ENCODE results near the gene RALGPS2. TPM values are rescaled to one million over a fixed set of nuclear protein-coding genes. Genes with fewer than 3 reads are reported as not detected.
"Not testable (repeated sequence)": the region's sequence is repeated elsewhere in the genome, so short reads cannot be mapped to it uniquely, and the experiment has no call there.

The RALGPS2 gene
- total RNA-seq, 2 experiments from 2014 or later: 3.5 to 5.5 TPM

- no peaks in the 10 kb centered on the region for H3K27me3 Mint-ChIP-seq
- DNase-seq: no peak
- peaks cover 12% of the 10 kb centered on the region for H3K4me1 Mint-ChIP-seq
- H3K9me3 Mint-ChIP-seq: no peaks in the 10 kb centered on the region
- CTCF ChIA-PET: interaction anchor here (0.6 to 1.1 kb wide), 2 partner anchors 10 to 13 kb away, joined by 3 read pairs; no protein-coding TSS in a partner anchor
- POLR2A ChIA-PET: no interaction called here
- H3K36me3 Mint-ChIP-seq (ENCODE audit: low read depth): no peaks in the 10 kb centered on the region
- no peak overlapping the region for H3K27ac Mint-ChIP-seq
- H3K4me3 Mint-ChIP-seq: no peak overlapping the region
These were observed 214.5 kb downstream of the RALGPS2 start for GRCh38 chr1:178939338-178940067.

- CTCF ChIA-PET: no interaction called here
- POLR2A ChIA-PET: no interaction called here
- H3K4me3 Mint-ChIP-seq: no peak overlapping the region
These were observed 215.2 kb downstream of the RALGPS2 start for GRCh38 chr1:178940068-178940765.

GRCh38 chr1:178941261-178941689 lies 216.2 kb downstream of the RALGPS2 start:
- no peaks in the 10 kb centered on the region for H3K27me3 Mint-ChIP-seq
- DNase-seq: no peak
- peaks cover 12% of the 10 kb centered on the region for H3K4me1 Mint-ChIP-seq
- ChIA-PET CTCF (no interaction called here), POLR2A (no interaction called here)
- H3K4me3 Mint-ChIP-seq: no peak overlapping the region
- H3K36me3 Mint-ChIP-seq (ENCODE audit: low read depth): no peaks in the 10 kb centered on the region
- no peak overlapping the region for H3K27ac Mint-ChIP-seq
- no peaks in the 10 kb centered on the region for H3K9me3 Mint-ChIP-seq

More at GRCh38 chr1:178940068-178940765, 215.2 kb downstream of the RALGPS2 start:
- DNase-seq: no peak
- no peaks in the 10 kb centered on the region for H3K27me3 Mint-ChIP-seq
- no peaks in the 10 kb centered on the region for H3K9me3 Mint-ChIP-seq
- H3K27ac Mint-ChIP-seq: no peak overlapping the region
- H3K4me1 Mint-ChIP-seq: peaks cover 12% of the 10 kb centered on the region
- H3K36me3 Mint-ChIP-seq (ENCODE audit: low read depth): no peaks in the 10 kb centered on the region

GRCh38 chr1:178941849-178942248 lies 216.8 kb downstream of the RALGPS2 start:
- no peak overlapping the region for H3K4me3 Mint-ChIP-seq
- no peak for DNase-seq
- ChIA-PET CTCF (interaction anchor here (0.6 kb wide), 1 partner anchor 9 kb away, joined by 3 read pairs; no protein-coding TSS in a partner anchor), POLR2A (no interaction called here)
- peaks cover 12% of the 10 kb centered on the region for H3K4me1 Mint-ChIP-seq
- no peak overlapping the region for H3K27ac Mint-ChIP-seq
- H3K9me3 Mint-ChIP-seq: no peaks in the 10 kb centered on the region
- no peaks in the 10 kb centered on the region for H3K36me3 Mint-ChIP-seq (ENCODE audit: low read depth)
- H3K27me3 Mint-ChIP-seq: no peaks in the 10 kb centered on the region

GRCh38 chr1:178942285-178943198 lies 217.5 kb downstream of the RALGPS2 start:
- Mint-ChIP-seq H3K36me3 (ENCODE audit: low read depth) (no peaks in the 10 kb centered on the region), H3K9me3 (no peaks in the 10 kb centered on the region), H3K27me3 (no peaks in the 10 kb centered on the region), H3K27ac (no peak overlapping the region), H3K4me1 (peaks cover 12% of the 10 kb centered on the region), H3K4me3 (no peak overlapping the region)
- DNase-seq: no peak
- CTCF ChIA-PET: interaction anchor here (0.6 kb wide), 1 partner anchor 10 kb away, joined by 3 read pairs; no protein-coding TSS in a partner anchor
- POLR2A ChIA-PET: no interaction called here

- H3K4me1 Mint-ChIP-seq: peaks cover 12% of the 10 kb centered on the region
- no peak overlapping the region for H3K27ac Mint-ChIP-seq
- no peak overlapping the region for H3K4me3 Mint-ChIP-seq
- ChIA-PET POLR2A (no interaction called here), CTCF (interaction anchor here (0.9 kb wide), 1 partner anchor 9 kb away, joined by 3 read pairs; no protein-coding TSS in a partner anchor)
- H3K9me3 Mint-ChIP-seq: no peaks in the 10 kb centered on the region
- H3K27me3 Mint-ChIP-seq: peaks cover 4% of the 10 kb centered on the region
- no peak for DNase-seq
- no peaks in the 10 kb centered on the region for H3K36me3 Mint-ChIP-seq (ENCODE audit: low read depth)
These were observed 219.7 kb downstream of the RALGPS2 start for GRCh38 chr1:178944729-178945128.

- peaks cover 12% of the 10 kb centered on the region for H3K4me1 Mint-ChIP-seq
- H3K9me3 Mint-ChIP-seq: no peaks in the 10 kb centered on the region
- DNase-seq: no peak
- CTCF ChIA-PET: interaction anchor here (0.6 kb wide), 1 partner anchor 333 kb away, joined by 6 read pairs; no protein-coding TSS in a partner anchor
- no peak overlapping the region for H3K4me3 Mint-ChIP-seq
- peaks cover 4% of the 10 kb centered on the region for H3K27me3 Mint-ChIP-seq
- no peaks in the 10 kb centered on the region for H3K36me3 Mint-ChIP-seq (ENCODE audit: low read depth)
- POLR2A ChIA-PET: no interaction called here
- H3K27ac Mint-ChIP-seq: no peak overlapping the region
These were observed 220.8 kb downstream of the RALGPS2 start for GRCh38 chr1:178945763-178946266.

- Mint-ChIP-seq H3K9me3 (no peaks in the 10 kb centered on the region), H3K27ac (no peak overlapping the region), H3K27me3 (peaks cover 4% of the 10 kb centered on the region), H3K4me1 (peaks cover 12% of the 10 kb centered on the region), H3K4me3 (no peak overlapping the region), H3K36me3 (ENCODE audit: low read depth) (no peaks in the 10 kb centered on the region)
- ChIA-PET CTCF (interaction anchor here (0.6 kb wide), 1 partner anchor 333 kb away, joined by 6 read pairs; no protein-coding TSS in a partner anchor), POLR2A (no interaction called here)
- no peak for DNase-seq
These were observed 221.4 kb downstream of the RALGPS2 start for GRCh38 chr1:178946416-178946815.

- H3K27ac Mint-ChIP-seq: no peak overlapping the region
- no peak for DNase-seq
- H3K4me1 Mint-ChIP-seq: peaks cover 12% of the 10 kb centered on the region
- POLR2A ChIA-PET: no interaction called here
- H3K36me3 Mint-ChIP-seq (ENCODE audit: low read depth): no peaks in the 10 kb centered on the region
- H3K4me3 Mint-ChIP-seq: no peak overlapping the region
- peaks cover 4% of the 10 kb centered on the region for H3K27me3 Mint-ChIP-seq
- CTCF ChIA-PET: no interaction called here
- no peaks in the 10 kb centered on the region for H3K9me3 Mint-ChIP-seq
These were observed 222.0 kb downstream of the RALGPS2 start for GRCh38 chr1:178946855-178947676.

- CTCF ChIA-PET: no interaction called here
- no peak overlapping the region for H3K4me3 Mint-ChIP-seq
- POLR2A ChIA-PET: no interaction called here
- H3K9me3 Mint-ChIP-seq: no peaks in the 10 kb centered on the region
- H3K36me3 Mint-ChIP-seq (ENCODE audit: low read depth): no peaks in the 10 kb centered on the region
- DNase-seq: no peak
- H3K27me3 Mint-ChIP-seq: peaks cover 4% of the 10 kb centered on the region
- H3K4me1 Mint-ChIP-seq: peaks cover 10% of the 10 kb centered on the region
- no peak overlapping the region for H3K27ac Mint-ChIP-seq
These were observed 222.6 kb downstream of the RALGPS2 start for GRCh38 chr1:178947677-178947981.

GRCh38 chr1:178948676-178949075 lies 223.6 kb downstream of the RALGPS2 start:
- peaks cover 3% of the 10 kb centered on the region for H3K4me1 Mint-ChIP-seq
- H3K27ac Mint-ChIP-seq: no peak overlapping the region
- POLR2A ChIA-PET: no interaction called here
- CTCF ChIA-PET: interaction anchor here (0.7 kb wide), 1 partner anchor 322 kb away, joined by 5 read pairs; no protein-coding TSS in a partner anchor
- peaks cover 4% of the 10 kb centered on the region for H3K27me3 Mint-ChIP-seq
- no peaks in the 10 kb centered on the region for H3K9me3 Mint-ChIP-seq
- no peaks in the 10 kb centered on the region for H3K36me3 Mint-ChIP-seq (ENCODE audit: low read depth)
- no peak for DNase-seq
- no peak overlapping the region for H3K4me3 Mint-ChIP-seq

GRCh38 chr1:178949866-178950265 lies 224.8 kb downstream of the RALGPS2 start:
- not testable (repeated sequence) for DNase-seq; H3K27me3 Mint-ChIP-seq; H3K4me3 Mint-ChIP-seq; H3K9me3 Mint-ChIP-seq; H3K27ac Mint-ChIP-seq; H3K36me3 Mint-ChIP-seq (ENCODE audit: low read depth); H3K4me1 Mint-ChIP-seq
- CTCF ChIA-PET: interaction anchor here (0.6 kb wide), 2 partner anchors 11 to 17 kb away, joined by 3 to 8 read pairs; no protein-coding TSS in a partner anchor
- POLR2A ChIA-PET: interaction anchor here (0.6 kb wide), 1 partner anchor 355 kb away, joined by 3 read pairs; no protein-coding TSS in a partner anchor

All from activated CD4-positive, alpha-beta T cell treated with anti-CD3 and anti-CD28 coated beads, Interleukin-2, amount 10 ng/mL, durations not matched to agents 7 days and 5 days (primary cell).